MM.1S (cell line): Measurements from ENCODE around the gene SWI5.

Experiments
- DNase-seq: peaks from one replicate; pipeline ENCODE4 v3.0.0-alpha.2; 2015
- H2AFZ ChIP-seq: fragments of 300-600 bp; sonication (generic); 2 replicates; pipeline ENCODE4 v1.6.0; 2016; ENCODE audit warnings: antibody characterized with exemption, low read length
- H3F3A ChIP-seq: fragments of 300-600 bp; sonication (generic); 2 replicates; pipeline ENCODE4 v1.6.1; 2016; ENCODE audit warnings: mild to moderate bottlenecking, antibody characterized with exemption, low read length, moderate library complexity, mixed read lengths; ENCODE audit not compliant: insufficient read depth
- H3K27ac ChIP-seq: fragments of 300-600 bp; sonication (generic); 2 replicates; pipeline ENCODE4 v1.5.1; 2016; ENCODE audit warnings: mild to moderate bottlenecking, low read length
- H3K27me3 ChIP-seq: fragments of 300-600 bp; sonication (generic); replicated peaks from 2 replicates; pipeline ENCODE4 v1.6.0; 2016; ENCODE audit warnings: low read length; ENCODE audit not compliant: insufficient read depth
- H3K36me3 ChIP-seq: fragments of 300-600 bp; sonication (generic); replicated peaks from 2 replicates; pipeline ENCODE4 v1.6.1; 2016; ENCODE audit warnings: mild to moderate bottlenecking, low read length, mixed read lengths; ENCODE audit not compliant: insufficient read depth
- H3K4me1 ChIP-seq: fragments of 300-600 bp; sonication (generic); 2 replicates; pipeline ENCODE4 v1.6.1; 2016; ENCODE audit warnings: low read length, mixed read lengths
- H3K4me2 ChIP-seq: fragments of 300-600 bp; sonication (generic); 2 replicates; pipeline ENCODE4 v1.6.0; 2016; ENCODE audit warnings: low read depth, low read length
- H3K4me3 ChIP-seq: fragments of 300-600 bp; sonication (generic); 2 replicates; pipeline ENCODE4 v1.5.1; 2016; ENCODE audit warnings: low read length, mixed read lengths
- H3K79me2 ChIP-seq: fragments of 300-600 bp; sonication (generic); 2 replicates; pipeline ENCODE4 v1.6.1; 2016; ENCODE audit warnings: mixed run types, low read length, mixed read lengths
- H3K9ac ChIP-seq: fragments of 300-600 bp; sonication (generic); 2 replicates; pipeline ENCODE4 v1.6.1; 2016; ENCODE audit warnings: low read length, mixed read lengths
- H3K9me2 ChIP-seq: fragments of 300-600 bp; sonication (generic); replicated peaks from 2 replicates; pipeline ENCODE4 v1.6.1; 2016; ENCODE audit warnings: mild to moderate bottlenecking, low read length, mixed read lengths; ENCODE audit not compliant: insufficient read depth
- H3K9me3 ChIP-seq: fragments of 300-600 bp; sonication (generic); replicated peaks from 2 replicates; pipeline ENCODE4 v1.6.1; 2016; ENCODE audit warnings: mild to moderate bottlenecking, low read length, mixed read lengths; ENCODE audit not compliant: insufficient read depth
- H4K20me1 ChIP-seq: fragments of 300-600 bp; sonication (generic); 2 replicates; pipeline ENCODE4 v1.6.1; 2016; ENCODE audit warnings: mild to moderate bottlenecking, low read length, moderate library complexity, mixed read lengths; ENCODE audit not compliant: insufficient read depth
- EZH2 ChIP-seq: fragments of 300-600 bp; sonication (generic); optimal IDR thresholded peaks from 2 replicates; pipeline ENCODE3; 2017; ENCODE audit warnings: low read depth, mild to moderate bottlenecking, antibody characterized with exemption, low read length, mixed read lengths
- EZH2phosphoT487 ChIP-seq: fragments of 300-600 bp; sonication (generic); IDR thresholded peaks from 2 replicates; pipeline ENCODE4 v1.6.1; 2018; ENCODE audit warnings: antibody characterized with exemption, low read length
- TF ChIP-seq, protein P1 (sequence below): fragments of 300-600 bp; sonication (generic); IDR thresholded peaks from 2 replicates; pipeline ENCODE4 v1.5.1; 2016; ENCODE audit warnings: antibody characterized with exemption, low read length, mixed read lengths

The SWI5 gene

GRCh38 chr9:128321879-128322403, 45.9 kb downstream of the SWI5 start:
- H3K27me3 ChIP-seq = no peaks in the 10 kb centered on the region
- DNase-seq = no peak
- peaks cover 11% of the 10 kb centered on the region for H3F3A ChIP-seq
- peak overlapping the region; percentile 88 for H3K9ac ChIP-seq
- TF ChIP-seq EZH2 = no peak
- TF ChIP-seq, protein P1, sequence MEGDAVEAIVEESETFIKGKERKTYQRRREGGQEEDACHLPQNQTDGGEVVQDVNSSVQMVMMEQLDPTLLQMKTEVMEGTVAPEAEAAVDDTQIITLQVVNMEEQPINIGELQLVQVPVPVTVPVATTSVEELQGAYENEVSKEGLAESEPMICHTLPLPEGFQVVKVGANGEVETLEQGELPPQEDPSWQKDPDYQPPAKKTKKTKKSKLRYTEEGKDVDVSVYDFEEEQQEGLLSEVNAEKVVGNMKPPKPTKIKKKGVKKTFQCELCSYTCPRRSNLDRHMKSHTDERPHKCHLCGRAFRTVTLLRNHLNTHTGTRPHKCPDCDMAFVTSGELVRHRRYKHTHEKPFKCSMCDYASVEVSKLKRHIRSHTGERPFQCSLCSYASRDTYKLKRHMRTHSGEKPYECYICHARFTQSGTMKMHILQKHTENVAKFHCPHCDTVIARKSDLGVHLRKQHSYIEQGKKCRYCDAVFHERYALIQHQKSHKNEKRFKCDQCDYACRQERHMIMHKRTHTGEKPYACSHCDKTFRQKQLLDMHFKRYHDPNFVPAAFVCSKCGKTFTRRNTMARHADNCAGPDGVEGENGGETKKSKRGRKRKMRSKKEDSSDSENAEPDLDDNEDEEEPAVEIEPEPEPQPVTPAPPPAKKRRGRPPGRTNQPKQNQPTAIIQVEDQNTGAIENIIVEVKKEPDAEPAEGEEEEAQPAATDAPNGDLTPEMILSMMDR = no peak
- no peak for TF ChIP-seq EZH2phosphoT487
- H3K79me2 ChIP-seq = peaks cover 47% of the 10 kb centered on the region
- H3K36me3 ChIP-seq = no peaks in the 10 kb centered on the region
- H3K9me2 ChIP-seq = no peaks in the 10 kb centered on the region
- H4K20me1 ChIP-seq = no peaks in the 10 kb centered on the region
- H2AFZ ChIP-seq = peak overlapping the region; percentile 84
- peaks cover 11% of the 10 kb centered on the region for H3K4me1 ChIP-seq
- H3K4me2 ChIP-seq = peak overlapping the region; percentile 53
- peak overlapping the region; percentile 87; the same call in 1 of the 2 replicates for H3K27ac ChIP-seq
- no peaks in the 10 kb centered on the region for H3K9me3 ChIP-seq
- peak overlapping the region; percentile 84 for H3K4me3 ChIP-seq

GRCh38 chr9:128322404-128323211, 46.5 kb downstream of the SWI5 start, which contains the start of the genes COQ4 and TRUB2:
Gene COQ4, plus strand, starts transcription at chr9:128322839. Its CDS starts 20 bp downstream, at chr9:128322859.
Gene TRUB2, minus strand, starts transcription at chr9:128322447. Its CDS starts 39 bp downstream, at chr9:128322408.
- Histone ChIP-seq H3K79me2 (peaks cover 47% of the 10 kb centered on the region), H3K9me3 (no peaks in the 10 kb centered on the region), H3K9me2 (no peaks in the 10 kb centered on the region), H3K9ac (peak within 1 kb of the TSS; percentile 88), H3K36me3 (no peaks in the 10 kb centered on the region), H3K4me1 (peaks cover 11% of the 10 kb centered on the region), H2AFZ (peak within 1 kb of the TSS; percentile 84), H3K4me2 (peak within 1 kb of the TSS; percentile 84), H4K20me1 (no peaks in the 10 kb centered on the region), H3K4me3 (peak within 1 kb of the TSS; percentile 84), H3K27ac (peak within 1 kb of the TSS; percentile 87), H3K27me3 (no peaks in the 10 kb centered on the region), H3F3A (peaks cover 11% of the 10 kb centered on the region)
- TF ChIP-seq, protein P1 = no peak
- no peak for TF ChIP-seq EZH2
- no peak for TF ChIP-seq EZH2phosphoT487
- peak; percentile 94 for DNase-seq

GRCh38 chr9:128323212-128323730, 47.2 kb downstream of the SWI5 start:
- TF ChIP-seq, protein P1 = no peak
- TF ChIP-seq EZH2phosphoT487 (no peak), EZH2 (no peak)
- peak overlapping the region; percentile 84 for H2AFZ ChIP-seq

More at GRCh38 chr9:128323212-128323730, 47.2 kb downstream of the SWI5 start:
- H3K9me3 ChIP-seq = no peaks in the 10 kb centered on the region
- H3K27ac ChIP-seq = peak overlapping the region; percentile 87
- peak overlapping the region; percentile 84 for H3K4me3 ChIP-seq
- peaks cover 11% of the 10 kb centered on the region for H3F3A ChIP-seq
- no peaks in the 10 kb centered on the region for H3K9me2 ChIP-seq
- H3K79me2 ChIP-seq = peaks cover 47% of the 10 kb centered on the region
- H3K9ac ChIP-seq = peak overlapping the region; percentile 88
- H4K20me1 ChIP-seq = no peaks in the 10 kb centered on the region
- no peak for DNase-seq
- H3K4me2 ChIP-seq = peak overlapping the region; percentile 84
- no peaks in the 10 kb centered on the region for H3K36me3 ChIP-seq
- H3K4me1 ChIP-seq = peaks cover 11% of the 10 kb centered on the region
- no peaks in the 10 kb centered on the region for H3K27me3 ChIP-seq
